Activated gamma-delta T cell (primary cell): ENCODE results near the gene ETS2.

Experiments used
- DNase-seq: peaks from one replicate; lab custom pipeline; 2025; lab: John Stamatoyannopoulos, UW

Gene ETS2

DNA sequence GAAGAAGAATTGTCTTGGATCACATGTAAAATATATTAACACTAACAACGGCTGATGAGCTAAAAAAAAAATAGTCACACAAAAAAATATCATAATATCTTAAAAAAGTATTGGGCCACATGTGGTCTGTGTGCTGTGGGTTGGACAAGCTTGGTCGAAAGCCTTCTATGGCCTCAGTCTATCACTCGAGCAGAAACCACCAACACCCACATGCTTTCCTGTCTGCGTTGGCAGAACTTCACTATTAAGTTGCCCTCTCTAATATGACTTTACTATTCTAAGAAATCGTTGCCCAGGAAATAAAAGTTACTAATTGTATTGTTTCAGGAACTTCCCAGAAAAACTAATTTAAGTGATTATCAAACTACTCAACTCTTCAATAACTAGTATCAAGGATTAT, 28.2 kb upstream of the ETS2 start:
- DNase-seq, result no peak

DNA sequence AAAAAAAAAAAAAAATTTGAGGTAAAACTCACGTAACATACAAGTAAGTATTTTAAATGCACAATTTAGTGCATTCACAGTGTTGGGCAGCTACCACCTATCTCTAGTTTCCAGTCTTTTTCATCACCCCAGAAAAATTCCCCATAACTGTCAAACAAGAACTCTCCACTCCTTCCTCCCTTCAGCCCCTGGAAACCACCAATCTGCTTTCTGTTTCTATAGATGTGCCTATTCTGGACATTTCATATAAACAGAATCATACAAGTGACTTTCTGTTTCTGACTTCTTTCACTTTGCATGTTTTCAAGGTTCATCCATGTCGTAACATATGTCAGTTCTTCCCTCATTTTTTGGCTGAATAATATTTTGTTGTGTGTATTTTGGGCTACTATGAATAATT, 24.9 kb upstream of the ETS2 start:
- DNase-seq, result no peak

DNA sequence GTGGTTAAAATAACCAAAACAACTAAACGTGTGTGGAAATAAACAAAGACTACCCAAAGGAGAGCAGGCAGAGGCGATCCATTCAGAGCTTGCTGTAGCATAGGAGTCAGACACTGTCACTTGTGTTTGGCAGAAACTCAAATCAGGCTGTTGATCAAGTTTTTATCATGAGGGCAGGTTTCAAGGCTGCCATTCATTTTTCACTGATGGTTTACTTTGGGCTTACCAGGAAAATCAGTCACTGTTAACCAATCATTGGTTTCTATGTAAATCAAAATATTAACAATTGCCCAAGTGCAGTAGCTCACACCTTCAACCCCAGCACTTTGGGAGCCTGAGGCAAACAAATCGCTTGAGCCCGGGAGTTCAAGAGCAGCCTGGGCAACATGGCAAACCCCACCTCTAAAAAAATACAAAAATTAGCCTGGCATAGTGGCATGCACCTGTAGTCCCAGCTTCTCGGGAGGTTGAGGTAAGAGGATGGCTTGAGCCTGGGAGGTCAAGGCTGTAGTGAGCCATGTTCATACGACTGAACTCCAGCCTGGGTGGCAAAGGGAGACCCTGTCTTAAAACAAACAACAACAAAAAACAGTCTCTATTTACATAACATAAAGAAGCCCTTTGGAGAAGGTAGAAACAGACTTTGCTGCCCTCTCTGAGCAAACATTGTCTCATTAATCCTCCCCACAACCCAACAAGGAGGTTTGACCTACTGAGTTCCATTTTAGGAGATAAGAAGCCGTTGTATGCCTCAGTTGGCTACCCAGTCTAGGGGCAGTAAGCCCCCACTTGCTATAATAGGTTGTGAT, 21.1 kb upstream of the ETS2 start:
- no peak for DNase-seq

DNA sequence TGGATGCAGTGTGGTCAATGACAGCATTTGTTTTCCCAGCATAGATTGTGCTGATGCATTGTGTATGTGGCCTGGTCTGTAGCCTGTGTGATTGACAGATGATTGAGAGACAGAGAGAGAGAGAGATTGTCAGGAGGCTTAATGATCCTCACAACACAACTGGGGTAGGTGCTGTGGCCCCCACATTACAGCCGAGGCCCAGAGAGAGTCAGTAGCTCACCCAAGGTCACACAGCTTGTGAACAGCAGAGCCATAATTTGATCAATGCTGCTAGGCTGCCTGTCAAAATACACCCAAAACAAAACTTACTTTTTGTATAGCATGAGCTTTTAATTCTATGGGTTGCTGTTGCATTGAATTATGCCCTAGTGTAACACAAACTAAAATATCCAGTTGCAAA, 20.2 kb upstream of the ETS2 start:
- no peak for DNase-seq

GRCh38 chr21:38787016-38787415, 18.7 kb upstream of the ETS2 start:
- DNase-seq, result no peak

DNA sequence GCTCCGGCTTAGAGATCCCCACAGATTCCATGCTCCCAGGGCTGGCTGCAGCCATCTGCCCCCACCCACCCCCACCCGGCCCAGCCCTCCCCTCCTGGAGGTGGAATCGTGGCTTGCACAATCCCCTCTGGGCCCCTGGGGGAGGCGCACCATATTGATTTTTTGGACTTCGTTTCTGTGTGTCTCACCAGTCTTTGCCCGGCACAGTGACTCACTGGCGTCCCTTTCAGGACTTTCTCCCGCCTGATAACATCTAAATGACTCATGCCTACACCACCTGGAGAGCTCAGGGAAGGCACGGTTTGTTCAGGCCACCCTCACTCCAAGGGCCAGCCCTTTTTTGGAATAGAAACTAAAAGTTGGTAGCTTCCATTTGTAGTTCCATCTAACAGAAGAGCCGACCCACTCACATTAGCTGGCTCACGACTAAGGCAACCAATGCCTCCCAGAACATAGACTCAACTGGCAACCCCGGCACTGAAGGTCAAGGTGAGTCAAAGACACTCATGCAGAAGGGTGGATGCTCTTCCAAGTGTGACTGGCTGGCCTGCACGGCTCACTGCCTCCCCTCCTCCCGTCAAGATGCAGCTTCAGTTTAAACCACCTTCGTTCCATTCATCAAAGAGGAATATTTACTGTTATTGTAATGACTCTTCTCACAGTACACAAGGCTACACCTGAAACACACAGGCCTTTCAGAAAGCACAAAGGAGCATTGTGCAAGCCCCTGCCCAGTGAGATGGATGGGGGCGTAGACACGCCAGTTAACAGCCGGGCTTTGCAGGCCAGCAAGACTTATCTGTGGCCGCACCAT, 18.1 kb upstream of the ETS2 start:
- DNase-seq, result no peak

GRCh38 chr21:38788275-38788905, 17.3 kb upstream of the ETS2 start:
- DNase-seq, result no peak

GRCh38 chr21:38789275-38789674, 16.5 kb upstream of the ETS2 start:
- DNase-seq, result no peak

GRCh38 chr21:38790059-38790458, 15.7 kb upstream of the ETS2 start:
- DNase-seq, result no peak

- no peak for DNase-seq
Measured at GRCh38 chr21:38790961-38791360, 14.8 kb upstream of the ETS2 start.

GRCh38 chr21:38792676-38793459, 12.9 kb upstream of the ETS2 start:
- no peak for DNase-seq

DNA sequence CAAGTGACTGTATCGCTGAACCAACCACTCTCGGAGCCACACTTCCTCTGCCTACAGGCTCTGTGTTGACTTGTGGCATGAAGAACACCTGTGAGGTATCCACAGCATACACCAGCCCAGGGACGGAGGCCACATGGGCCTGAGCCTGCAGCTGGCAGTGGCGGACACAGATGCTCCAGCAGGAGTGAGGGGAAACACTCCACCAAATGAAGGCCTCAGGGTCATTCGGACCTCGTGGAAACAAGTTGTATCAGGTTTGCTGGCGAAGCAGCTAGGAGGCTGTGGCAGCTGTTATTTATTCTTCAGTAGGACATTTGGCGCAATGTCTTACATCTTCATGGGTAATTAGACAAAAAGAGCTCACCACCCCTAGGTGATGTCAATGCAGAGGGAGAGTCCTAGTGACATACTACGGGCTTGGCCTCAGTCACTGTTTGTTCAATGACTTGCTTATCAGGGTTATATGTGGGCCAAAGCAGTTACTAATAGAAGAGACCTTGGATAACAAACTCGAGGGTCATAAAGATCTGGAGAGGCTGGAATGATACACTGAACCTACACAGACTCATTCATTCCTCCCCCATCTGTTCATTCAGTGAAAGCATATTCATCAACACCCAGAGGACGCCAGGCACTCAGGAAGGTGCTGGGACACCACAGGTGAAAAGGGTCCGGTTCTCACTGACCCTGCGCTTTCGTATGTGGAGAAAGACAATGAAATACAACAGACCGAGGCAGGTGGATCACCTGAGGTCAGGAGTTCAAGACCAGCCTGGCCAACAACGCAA, 11.6 kb upstream of the ETS2 start:
- no peak for DNase-seq

DNA sequence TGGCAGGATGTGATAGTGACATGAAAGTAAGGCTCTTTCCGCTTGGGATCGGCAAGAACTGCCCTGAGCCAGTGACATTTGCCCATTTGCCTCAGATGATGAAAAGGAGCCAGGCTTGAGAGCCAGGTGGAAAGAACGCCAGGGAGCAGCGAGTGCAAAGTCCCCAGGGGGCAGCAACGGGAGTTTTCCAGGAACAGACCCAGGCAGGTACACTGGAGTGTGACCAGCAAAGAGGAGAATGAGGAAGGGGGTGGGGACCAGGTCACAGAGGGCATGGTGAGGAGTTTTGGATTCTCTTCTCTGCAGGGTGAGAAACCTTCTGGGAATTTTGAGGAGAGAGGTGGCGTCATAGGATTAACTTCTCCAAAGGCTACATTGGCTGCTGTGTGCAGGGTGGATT, 10.8 kb upstream of the ETS2 start:
- no peak for DNase-seq

DNA sequence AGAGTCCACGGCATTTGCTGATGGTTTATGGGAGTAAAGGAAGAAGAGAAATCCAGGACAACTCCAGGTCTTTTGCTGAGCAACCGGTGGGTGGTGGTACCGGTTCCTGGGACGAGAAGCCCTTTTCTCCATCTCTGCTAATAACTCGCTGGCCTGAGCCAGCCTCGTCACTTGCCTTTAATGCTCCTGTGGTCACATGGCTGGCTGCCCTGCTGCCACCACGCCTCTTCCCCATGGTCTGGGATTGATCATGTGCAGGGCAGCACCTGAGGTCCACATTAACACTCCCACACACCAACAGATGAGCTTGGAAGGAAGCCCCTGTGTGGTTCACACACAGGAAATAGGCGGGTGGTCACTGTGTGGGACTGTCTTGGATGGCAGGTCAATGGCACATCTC, 10.3 kb upstream of the ETS2 start:
- DNase-seq, result no peak

GRCh38 chr21:38796424-38796823, 9.3 kb upstream of the ETS2 start:
- DNase-seq, result no peak

- no peak for DNase-seq
Measured at GRCh38 chr21:38797470-38797869, 8.3 kb upstream of the ETS2 start.

DNA sequence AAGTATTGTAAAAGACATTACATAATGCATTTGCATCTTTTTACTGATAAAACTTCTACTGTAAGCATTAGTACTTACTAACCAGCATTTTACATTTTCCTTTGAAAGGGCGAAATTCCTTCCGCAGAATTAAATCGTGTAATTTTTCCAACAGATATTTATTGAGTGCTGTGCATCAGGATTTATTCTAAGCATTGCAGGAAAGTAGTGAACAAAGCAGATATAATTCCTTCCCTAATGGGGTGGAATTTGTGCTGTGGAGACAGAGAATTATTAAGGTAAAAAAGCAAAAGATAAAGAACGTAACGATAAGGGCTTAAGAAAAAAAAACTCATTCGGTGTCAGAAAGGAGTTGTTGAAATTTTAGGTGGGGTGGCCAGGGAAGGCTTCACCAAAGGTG, 7.6 kb upstream of the ETS2 start:
- no peak for DNase-seq

- no peak for DNase-seq
Measured at GRCh38 chr21:38798481-38798882, 7.2 kb upstream of the ETS2 start.

- no peak for DNase-seq
Measured at GRCh38 chr21:38800046-38800758, 5.5 kb upstream of the ETS2 start.

GRCh38 chr21:38800924-38801744, 4.6 kb upstream of the ETS2 start:
- DNase-seq, result no peak
